HUES6 (cell line): Measurements from ENCODE around the gene GSE1.

ENCODE experiments used
- H3K27ac ChIP-seq: 2 replicates; pipeline ENCODE4 v1.7.0; 2013; ENCODE audit warnings: low read depth, mild to moderate bottlenecking, low read length, inconsistent platforms
- H3K27me3 ChIP-seq: 2 replicates; pipeline ENCODE4 v1.6.1; 2013; ENCODE audit warnings: low read length; ENCODE audit not compliant: control insufficient read depth, insufficient read depth
- H3K36me3 ChIP-seq: 2 replicates; pipeline ENCODE4 v1.6.1; 2013; ENCODE audit warnings: low read length; ENCODE audit not compliant: control insufficient read depth, insufficient read depth
- H3K4me1 ChIP-seq: 2 replicates; pipeline ENCODE4 v1.6.1; 2013; ENCODE audit warnings: low read length; ENCODE audit not compliant: control insufficient read depth, insufficient read depth
- H3K4me3 ChIP-seq: 2 replicates; pipeline ENCODE4 v1.5.1; 2013; ENCODE audit warnings: low read depth, low read length
- H3K9ac ChIP-seq: one replicate; pipeline ENCODE4 v1.6.1; 2013; ENCODE audit warnings: mild to moderate bottlenecking, low read length
- H3K9me3 ChIP-seq: 2 replicates; pipeline ENCODE4 v1.6.1; 2013; ENCODE audit warnings: low read depth, low read length; ENCODE audit not compliant: control insufficient read depth, insufficient read depth

Gene GSE1

GRCh38 chr16:85623997-85624601, 11.0 kb downstream of the GSE1 start:
- H3K4me3 ChIP-seq, result no peak overlapping the region
- H3K9ac ChIP-seq, result no peak overlapping the region
- peaks cover 17% of the 10 kb centered on the region for H3K36me3 ChIP-seq
- H3K27ac ChIP-seq, result no peak overlapping the region
- no peaks in the 10 kb centered on the region; the same call in 1 of the 2 replicates for H3K27me3 ChIP-seq
- peaks cover 3% of the 10 kb centered on the region for H3K9me3 ChIP-seq
- peaks cover 63% of the 10 kb centered on the region for H3K4me1 ChIP-seq

- H3K27ac ChIP-seq, result no peak overlapping the region
- H3K9ac ChIP-seq, result no peak overlapping the region
- H3K9me3 ChIP-seq, result peaks cover 8% of the 10 kb centered on the region
- H3K27me3 ChIP-seq, result no peaks in the 10 kb centered on the region; the same call in 1 of the 2 replicates
- H3K36me3 ChIP-seq, result peaks cover 22% of the 10 kb centered on the region
- H3K4me1 ChIP-seq, result peaks cover 61% of the 10 kb centered on the region
- H3K4me3 ChIP-seq, result no peak overlapping the region; the same call in 1 of the 2 replicates
Measured at GRCh38 chr16:85624646-85625045, 11.5 kb downstream of the GSE1 start.

- Histone ChIP-seq H3K27ac (no peak overlapping the region), H3K4me3 (no peak overlapping the region; the same call in 1 of the 2 replicates), H3K36me3 (peaks cover 26% of the 10 kb centered on the region)
Measured at GRCh38 chr16:85625053-85625452, 11.9 kb downstream of the GSE1 start.

GRCh38 chr16:85625485-85626117, 12.5 kb downstream of the GSE1 start:
- Histone ChIP-seq H3K9me3 (peaks cover 14% of the 10 kb centered on the region), H3K9ac (no peak overlapping the region), H3K27me3 (no peaks in the 10 kb centered on the region; the same call in 1 of the 2 replicates), H3K27ac (no peak overlapping the region), H3K4me1 (peaks cover 61% of the 10 kb centered on the region), H3K36me3 (peaks cover 28% of the 10 kb centered on the region), H3K4me3 (no peak overlapping the region; the same call in 1 of the 2 replicates)

More at GRCh38 chr16:85625053-85625452, 11.9 kb downstream of the GSE1 start:
- Histone ChIP-seq H3K27me3 (no peaks in the 10 kb centered on the region; the same call in 1 of the 2 replicates), H3K4me1 (peaks cover 61% of the 10 kb centered on the region), H3K9ac (no peak overlapping the region), H3K9me3 (peaks cover 12% of the 10 kb centered on the region)

- H3K9ac ChIP-seq, result peak overlapping the region; percentile 22
- H3K27ac ChIP-seq, result peak overlapping the region; percentile 74
- peaks cover 30% of the 10 kb centered on the region for H3K36me3 ChIP-seq
- peaks cover 14% of the 10 kb centered on the region for H3K9me3 ChIP-seq
- H3K4me1 ChIP-seq, result peaks cover 61% of the 10 kb centered on the region
- peak overlapping the region; percentile 43 for H3K4me3 ChIP-seq
- no peaks in the 10 kb centered on the region; the same call in 1 of the 2 replicates for H3K27me3 ChIP-seq
Measured at GRCh38 chr16:85626191-85626981, 13.3 kb downstream of the GSE1 start.

GRCh38 chr16:85627089-85627488, 14.0 kb downstream of the GSE1 start:
- Histone ChIP-seq H3K9me3 (peaks cover 14% of the 10 kb centered on the region), H3K4me3 (no peak overlapping the region), H3K27ac (no peak overlapping the region), H3K4me1 (peaks cover 57% of the 10 kb centered on the region), H3K9ac (peak overlapping the region; percentile 25), H3K36me3 (peaks cover 30% of the 10 kb centered on the region), H3K27me3 (no peaks in the 10 kb centered on the region; the same call in 1 of the 2 replicates)

GRCh38 chr16:85627526-85628264, 14.6 kb downstream of the GSE1 start:
- Histone ChIP-seq H3K4me1 (peaks cover 52% of the 10 kb centered on the region), H3K9me3 (peaks cover 14% of the 10 kb centered on the region), H3K27me3 (no peaks in the 10 kb centered on the region; the same call in 1 of the 2 replicates), H3K4me3 (no peak overlapping the region), H3K27ac (no peak overlapping the region), H3K9ac (peak overlapping the region; percentile 25), H3K36me3 (peaks cover 30% of the 10 kb centered on the region)

- Histone ChIP-seq H3K9ac (no peak overlapping the region), H3K4me3 (no peak overlapping the region), H3K4me1 (peaks cover 47% of the 10 kb centered on the region), H3K36me3 (peaks cover 31% of the 10 kb centered on the region), H3K9me3 (peaks cover 14% of the 10 kb centered on the region), H3K27me3 (no peaks in the 10 kb centered on the region; the same call in 1 of the 2 replicates), H3K27ac (no peak overlapping the region)
Measured at GRCh38 chr16:85628265-85628556, 15.1 kb downstream of the GSE1 start.

- Histone ChIP-seq H3K4me1 (peaks cover 42% of the 10 kb centered on the region), H3K27me3 (no peaks in the 10 kb centered on the region), H3K4me3 (no peak overlapping the region), H3K9me3 (peaks cover 14% of the 10 kb centered on the region), H3K36me3 (peaks cover 34% of the 10 kb centered on the region), H3K9ac (no peak overlapping the region), H3K27ac (no peak overlapping the region)
Measured at GRCh38 chr16:85628645-85629044, 15.5 kb downstream of the GSE1 start.

GRCh38 chr16:85629326-85629725, 16.2 kb downstream of the GSE1 start:
- H3K27me3 ChIP-seq, result no peaks in the 10 kb centered on the region
- H3K27ac ChIP-seq, result no peak overlapping the region
- H3K9ac ChIP-seq, result no peak overlapping the region
- peaks cover 14% of the 10 kb centered on the region for H3K9me3 ChIP-seq
- no peak overlapping the region for H3K4me3 ChIP-seq
- H3K4me1 ChIP-seq, result peaks cover 36% of the 10 kb centered on the region
- H3K36me3 ChIP-seq, result peaks cover 41% of the 10 kb centered on the region
